ENCODE measurements around the gene CXorf58.

DNA sequence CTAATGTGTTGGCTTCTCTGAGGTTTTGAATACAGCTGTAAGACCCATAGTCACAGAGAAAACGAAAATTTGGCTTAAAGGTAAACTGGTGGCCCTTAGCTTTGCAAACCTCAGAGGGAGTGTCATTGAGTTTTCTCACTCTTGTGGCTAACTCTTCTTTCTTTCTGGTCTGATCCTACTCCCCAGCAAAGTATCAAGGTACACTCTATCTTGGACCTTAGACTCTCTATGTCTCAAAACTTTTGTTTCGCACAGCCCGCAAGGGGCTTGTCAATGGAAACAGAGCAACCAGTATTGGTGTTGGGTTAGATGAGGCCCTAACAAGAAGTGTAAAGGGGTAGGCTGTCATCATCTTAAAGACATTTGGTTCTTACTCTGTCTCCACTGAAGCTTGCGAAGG is 19.9 kb upstream of the CXorf58 start:
- TF ChIP-seq, protein P1, sequence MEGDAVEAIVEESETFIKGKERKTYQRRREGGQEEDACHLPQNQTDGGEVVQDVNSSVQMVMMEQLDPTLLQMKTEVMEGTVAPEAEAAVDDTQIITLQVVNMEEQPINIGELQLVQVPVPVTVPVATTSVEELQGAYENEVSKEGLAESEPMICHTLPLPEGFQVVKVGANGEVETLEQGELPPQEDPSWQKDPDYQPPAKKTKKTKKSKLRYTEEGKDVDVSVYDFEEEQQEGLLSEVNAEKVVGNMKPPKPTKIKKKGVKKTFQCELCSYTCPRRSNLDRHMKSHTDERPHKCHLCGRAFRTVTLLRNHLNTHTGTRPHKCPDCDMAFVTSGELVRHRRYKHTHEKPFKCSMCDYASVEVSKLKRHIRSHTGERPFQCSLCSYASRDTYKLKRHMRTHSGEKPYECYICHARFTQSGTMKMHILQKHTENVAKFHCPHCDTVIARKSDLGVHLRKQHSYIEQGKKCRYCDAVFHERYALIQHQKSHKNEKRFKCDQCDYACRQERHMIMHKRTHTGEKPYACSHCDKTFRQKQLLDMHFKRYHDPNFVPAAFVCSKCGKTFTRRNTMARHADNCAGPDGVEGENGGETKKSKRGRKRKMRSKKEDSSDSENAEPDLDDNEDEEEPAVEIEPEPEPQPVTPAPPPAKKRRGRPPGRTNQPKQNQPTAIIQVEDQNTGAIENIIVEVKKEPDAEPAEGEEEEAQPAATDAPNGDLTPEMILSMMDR (conservative IDR thresholded peaks at IDR 0.05 in 1 of 2, IDR thresholded peaks at IDR 0.05 in 1 of 2; ENCODE audit: low read depth in 1 of 2, low read length in 2 of 2), result no peak
- no peak for TF ChIP-seq EZH2 (IDR thresholded peaks at IDR 0.05; ENCODE audit: low read length, missing control alignments)

All from fibroblast of lung (primary cell).